ENCODE measurements around the gene KCNE5.
A peak's percentile ranks its signal among the peaks of the same experiment; 100 is the strongest.
"Not testable (repeated sequence)": the region's sequence is repeated elsewhere in the genome, so short reads cannot be mapped to it uniquely, and the experiment has no call there.

Gene KCNE5, protein sequence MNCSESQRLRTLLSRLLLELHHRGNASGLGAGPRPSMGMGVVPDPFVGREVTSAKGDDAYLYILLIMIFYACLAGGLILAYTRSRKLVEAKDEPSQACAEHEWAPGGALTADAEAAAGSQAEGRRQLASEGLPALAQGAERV

GRCh38 chrX:109624641-109625616 is at the start of gene KCNE5:
Gene KCNE5, minus strand, starts transcription at chrX:109625172. Its CDS starts 152 bp downstream, at chrX:109625020.
- DNase-seq: no peak

GRCh38 chrX:109672239-109672638 is 47.3 kb upstream of the KCNE5 start:
- DNase-seq: no peak

DNA sequence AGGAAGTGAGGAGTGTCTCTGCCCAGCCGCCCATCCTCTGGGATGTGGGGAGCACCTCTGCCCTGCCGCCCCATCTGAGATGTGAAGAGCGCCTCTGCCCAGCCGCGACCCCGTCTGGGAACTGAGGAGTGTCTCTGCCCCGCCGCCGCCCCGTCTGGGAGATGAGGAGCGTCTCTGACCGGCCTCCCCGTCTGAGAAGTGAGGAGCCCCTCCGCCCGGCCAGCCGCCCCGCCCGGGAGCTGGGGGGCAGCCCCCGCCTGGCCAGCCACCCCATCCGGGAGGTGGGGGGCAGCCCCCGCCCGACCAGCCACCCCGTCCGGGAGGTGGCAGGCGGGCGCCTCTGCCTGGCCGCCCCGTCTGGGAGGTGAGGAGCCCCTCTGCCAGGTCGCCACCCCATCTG is 46.2 kb upstream of the KCNE5 start:
- DNase-seq: not testable (repeated sequence)

GRCh38 chrX:109667986-109668385 is 43.0 kb upstream of the KCNE5 start:
- no peak for DNase-seq

DNA sequence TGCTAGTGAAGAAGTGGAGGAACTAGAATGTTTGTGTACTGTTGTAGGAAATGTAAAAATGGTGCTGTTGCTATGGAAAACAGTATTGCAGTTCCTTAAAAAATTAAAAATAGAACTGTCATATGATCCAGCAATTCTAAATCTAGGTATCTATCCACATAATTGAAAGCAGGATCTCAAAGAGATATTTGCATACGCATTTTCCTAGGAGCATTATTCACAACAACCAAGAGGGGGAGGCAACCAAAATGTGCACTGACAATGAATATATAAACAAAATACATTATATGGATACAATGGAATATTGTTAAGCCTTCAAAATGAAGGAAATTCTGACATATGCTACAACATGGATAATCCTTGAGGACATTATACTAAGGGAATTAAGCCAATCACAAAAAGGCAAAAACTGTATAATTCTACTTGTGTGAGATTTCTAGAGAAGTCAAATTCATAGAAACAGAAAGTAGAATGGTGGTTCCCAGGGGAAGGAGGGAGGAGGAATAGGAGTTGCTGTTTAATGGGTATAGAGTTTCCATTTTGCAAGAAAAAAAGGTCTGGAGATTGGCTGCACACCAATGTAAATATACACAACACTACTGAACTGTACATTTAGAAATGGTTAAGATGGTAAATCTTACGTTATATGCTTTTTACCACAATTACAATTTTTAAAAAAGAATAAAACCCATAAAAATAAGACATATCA is 35.6 kb upstream of the KCNE5 start:
- no peak for DNase-seq

DNA sequence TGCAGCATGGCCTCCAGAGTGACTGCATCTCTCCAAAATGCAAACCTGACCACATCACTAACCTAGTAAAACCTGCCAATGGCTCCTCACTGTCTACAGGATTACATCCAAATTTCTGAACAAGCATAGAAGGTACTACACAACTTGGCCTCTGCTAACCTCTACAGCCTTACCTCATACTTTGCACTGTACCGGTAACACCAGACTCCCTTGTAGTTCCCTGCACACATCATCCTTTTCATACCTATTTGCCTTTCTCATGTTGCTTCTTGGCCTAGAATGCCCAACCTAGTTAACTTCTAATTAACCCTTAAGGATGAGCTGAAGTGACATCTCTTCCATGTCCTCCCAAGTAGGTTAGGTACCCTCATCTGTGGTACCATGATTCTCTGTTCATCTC is 33.4 kb upstream of the KCNE5 start:
- no peak for DNase-seq

GRCh38 chrX:109657364-109657763 is 32.4 kb upstream of the KCNE5 start:
- not testable (repeated sequence) for DNase-seq

DNA sequence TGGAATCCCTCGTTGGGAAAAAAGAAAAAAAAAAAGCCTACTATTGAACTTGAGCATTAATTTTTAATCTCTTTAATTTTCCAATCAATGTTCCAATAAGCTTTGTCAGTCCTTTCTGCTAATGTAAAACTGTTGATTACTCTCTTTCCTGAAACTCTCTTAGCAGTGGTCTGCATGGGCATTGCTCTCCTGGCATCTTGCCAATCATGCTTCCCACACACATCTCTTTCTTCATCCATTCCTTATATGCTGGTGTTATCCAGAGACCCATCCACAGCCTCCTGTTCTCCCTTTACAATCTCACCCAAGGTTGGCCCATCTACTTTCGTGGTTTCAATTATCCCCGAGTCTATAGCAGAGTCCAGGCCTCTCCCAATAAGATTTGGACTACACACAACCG is 31.8 kb upstream of the KCNE5 start:
- DNase-seq: no peak

GRCh38 chrX:109655502-109656201 is 30.7 kb upstream of the KCNE5 start:
- no peak for DNase-seq

DNA sequence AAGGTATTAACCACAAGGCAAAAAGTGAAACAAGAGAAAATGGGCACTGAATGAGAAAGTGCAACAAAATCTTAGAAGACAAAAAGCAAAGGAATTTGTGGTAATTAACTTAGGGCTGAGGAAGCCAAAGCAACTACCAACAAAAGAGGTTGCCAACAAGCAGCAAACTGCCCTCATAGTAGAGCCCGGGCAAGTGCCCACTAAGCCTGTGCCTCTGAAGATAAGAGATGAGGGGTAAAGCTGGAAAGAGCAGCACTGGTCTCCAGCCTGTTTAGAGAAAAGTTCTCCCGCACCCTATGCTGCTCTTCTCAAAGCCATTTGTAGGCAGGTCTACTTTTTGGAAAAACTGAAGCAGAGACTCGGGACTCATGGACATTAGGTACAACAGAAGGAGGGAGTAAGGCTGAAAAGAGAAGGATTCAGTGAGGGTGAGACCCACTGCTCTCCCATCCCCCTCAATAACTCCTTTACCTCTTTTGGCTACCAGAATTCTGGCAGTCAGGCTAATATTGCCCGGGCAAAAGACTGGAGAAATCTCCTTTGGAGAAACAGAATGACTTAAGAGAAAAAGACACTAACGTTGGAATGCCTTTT is 29.6 kb upstream of the KCNE5 start:
- no peak for DNase-seq

GRCh38 chrX:109644671-109645070 is 19.7 kb upstream of the KCNE5 start:
- DNase-seq: not testable (repeated sequence)

GRCh38 chrX:109643687-109644086 is 18.7 kb upstream of the KCNE5 start:
- no peak for DNase-seq

DNA sequence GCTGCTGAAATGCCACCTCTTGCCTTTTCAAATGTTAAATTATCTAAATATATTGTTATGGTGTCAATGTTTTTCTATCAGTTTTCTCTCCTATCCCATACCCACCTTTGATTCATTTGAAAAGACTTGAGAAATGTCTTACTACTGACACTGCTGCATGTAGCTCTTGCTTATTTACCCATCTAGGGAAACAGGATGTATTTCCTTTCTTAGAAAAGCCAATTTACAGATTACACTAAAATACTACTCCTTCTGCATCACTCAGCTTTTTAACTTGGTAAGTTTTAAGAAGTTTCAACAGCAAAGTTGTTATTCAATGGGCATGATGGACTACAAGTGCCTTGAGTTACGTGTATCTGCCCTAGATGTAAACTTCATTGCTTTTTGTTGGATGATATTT is 13.2 kb upstream of the KCNE5 start:
- DNase-seq: no peak

DNA sequence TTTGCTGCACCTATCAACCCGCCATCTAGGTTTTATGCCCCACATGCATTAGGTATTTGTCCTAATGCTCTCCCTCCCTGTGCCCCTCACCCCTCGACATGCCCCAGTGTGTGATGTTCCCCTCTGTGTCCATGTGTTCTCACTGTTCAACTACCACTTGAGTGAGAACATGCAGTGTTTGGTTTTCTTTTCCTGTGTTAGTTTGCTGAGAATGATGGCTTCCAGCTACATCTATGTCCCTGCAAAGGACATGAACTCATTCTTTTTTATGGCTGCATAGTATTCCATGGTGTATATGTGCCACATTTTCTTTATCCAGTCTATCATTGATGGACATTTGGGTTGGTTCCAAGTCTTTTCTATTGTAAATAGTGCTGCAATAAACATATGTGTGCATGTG is 12.5 kb upstream of the KCNE5 start:
- DNase-seq: not testable (repeated sequence)

GRCh38 chrX:109635146-109635545 is 10.2 kb upstream of the KCNE5 start:
- DNase-seq: no peak

GRCh38 chrX:109632906-109633504 is 8.0 kb upstream of the KCNE5 start:
- DNase-seq: no peak

DNA sequence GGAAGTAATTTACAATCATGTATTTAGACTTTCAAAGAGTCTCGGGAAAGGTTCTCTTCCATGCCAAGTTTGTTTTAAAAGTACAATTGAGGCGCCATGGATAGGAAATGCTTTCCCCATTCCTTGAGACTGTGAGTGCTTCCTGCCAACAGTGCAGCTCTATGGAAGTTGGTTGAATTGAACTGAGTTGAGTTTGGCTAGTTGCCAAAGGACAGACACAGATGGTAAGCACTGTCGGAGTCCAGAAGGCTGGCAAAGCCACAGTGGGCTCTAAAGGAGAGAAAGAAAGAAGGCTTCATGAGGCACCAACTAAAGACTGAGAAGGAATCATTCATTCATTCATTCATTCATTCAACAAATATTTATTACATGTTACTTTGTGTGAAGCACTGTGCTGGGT is 4.3 kb upstream of the KCNE5 start:
- peak; percentile 4 for DNase-seq

DNA sequence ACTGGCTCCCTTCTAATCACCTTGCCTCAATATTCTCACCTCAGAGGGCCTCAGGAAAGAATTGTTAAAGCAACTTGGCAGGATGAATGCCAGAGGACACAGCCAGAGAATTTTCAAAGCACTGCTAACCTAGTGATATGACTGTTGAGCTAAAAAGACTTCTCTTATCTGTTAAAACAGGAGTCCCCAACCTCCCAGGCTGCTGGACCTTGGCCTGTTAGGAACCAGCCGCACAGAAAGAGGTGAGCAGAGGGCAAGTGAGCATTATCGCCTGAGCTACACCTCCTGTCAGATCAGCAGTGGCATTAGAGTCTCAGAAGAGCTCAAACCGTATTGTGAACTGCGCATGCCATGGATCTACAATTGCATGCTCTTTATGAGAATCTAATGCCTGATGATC is 1.7 kb upstream of the KCNE5 start:
- no peak for DNase-seq

- DNase-seq: no peak
These were observed 975 bp downstream of the KCNE5 start for GRCh38 chrX:109623997-109624396.

DNA sequence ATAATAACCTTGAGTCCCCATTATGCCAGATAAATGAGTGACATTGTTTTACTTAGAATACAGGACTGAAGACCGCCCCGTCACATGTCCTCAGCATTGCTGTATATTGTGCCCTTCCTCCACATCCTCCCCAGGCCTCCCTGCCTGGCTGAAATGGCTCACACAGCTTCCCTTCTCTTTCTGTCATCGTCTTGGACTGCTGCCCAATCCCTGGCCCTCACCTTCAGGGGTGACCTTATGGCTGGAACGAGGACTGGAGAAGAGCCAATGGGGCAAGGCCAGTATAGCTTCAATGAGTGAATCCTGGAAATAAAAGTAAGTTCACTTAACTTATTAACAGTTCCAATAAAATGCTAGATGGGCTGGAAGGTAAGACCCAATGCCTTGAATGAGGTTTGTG is 2.7 kb downstream of the KCNE5 start:
- no peak for DNase-seq

DNA sequence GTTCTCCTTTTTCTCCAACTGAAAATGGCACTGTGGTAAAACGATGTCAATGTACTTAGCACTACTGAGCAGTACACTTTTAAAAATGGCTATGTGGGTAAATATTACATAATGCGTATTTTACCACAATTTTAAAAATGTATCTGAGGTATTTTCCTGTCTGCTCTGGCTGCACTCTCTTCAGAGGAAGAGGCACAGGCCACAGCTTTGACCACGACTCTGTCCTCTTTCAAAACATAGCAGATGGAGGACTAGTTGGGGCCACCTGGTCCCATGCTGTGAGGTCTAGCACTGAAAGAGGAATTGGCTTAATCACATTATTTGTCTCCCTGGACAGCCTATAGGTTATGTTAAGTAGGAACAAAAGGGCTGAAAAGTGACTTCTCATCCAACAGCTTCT is 5.2 kb downstream of the KCNE5 start:
- DNase-seq: no peak

- DNase-seq: no peak
These were observed 10.0 kb downstream of the KCNE5 start for GRCh38 chrX:109614951-109615350.

Measured in midbrain (tissue), 1 donor.